SK-N-SH treated with all-trans-retinoic acid at 6 μM for 48 hours (cell line): ENCODE measurements around the gene IL15.

ENCODE experiments used
- ARNTL ChIP-seq: fragments of 450-650 bp; formaldehyde crosslinking; IDR thresholded peaks from 2 replicates; pipeline ENCODE4 v1.5.0; 2020; ENCODE audit warnings: low read depth, mild to moderate bottlenecking, moderate library complexity, borderline replicate concordance
- CREB5 ChIP-seq: fragments of 250-450 bp; sonication (Bioruptor Pico); IDR thresholded peaks from 2 replicates; pipeline ENCODE4 v1.5.1; 2020; ENCODE audit warnings: low read depth, mild to moderate bottlenecking, moderate library complexity
- CSRNP3 ChIP-seq: fragments of 250-450 bp; sonication (Bioruptor Pico); IDR thresholded peaks from 2 replicates; pipeline ENCODE4 v1.5.1; 2021; ENCODE audit warnings: mild to moderate bottlenecking, moderate library complexity
- ESRRG ChIP-seq: fragments of 250-450 bp; sonication (Bioruptor Pico); IDR thresholded peaks from 2 replicates; pipeline ENCODE4 v1.6.1; 2021; ENCODE audit warnings: mild to moderate bottlenecking
- OSR1 ChIP-seq: fragments of 250-450 bp; sonication (Bioruptor Pico); IDR thresholded peaks from 2 replicates; pipeline ENCODE4 v1.8.0; 2022; ENCODE audit warnings: moderate library complexity, mild to moderate bottlenecking, inconsistent platforms
- PATZ1 ChIP-seq: fragments of 250-450 bp; sonication (Bioruptor Pico); IDR thresholded peaks from 2 replicates; pipeline ENCODE4 v1.8.0; 2020; ENCODE audit warnings: mild to moderate bottlenecking, moderate library complexity, borderline replicate concordance
- RARB ChIP-seq: fragments of 250-450 bp; sonication (Bioruptor Pico); IDR thresholded peaks from 2 replicates; pipeline ENCODE4 v1.8.0; 2021; ENCODE audit warnings: mild to moderate bottlenecking, moderate library complexity
- TCF4 ChIP-seq: fragments of 250-450 bp; sonication (Bioruptor Pico); IDR thresholded peaks from 2 replicates; pipeline ENCODE4 v1.8.0; 2021; ENCODE audit warnings: mild to moderate bottlenecking, moderate library complexity, borderline replicate concordance
- ZFP30 ChIP-seq: fragments of 450-650 bp; formaldehyde crosslinking; IDR thresholded peaks from 2 replicates; pipeline ENCODE4 v1.5.0; 2022; ENCODE audit warnings: mild to moderate bottlenecking, moderate library complexity
- ZNF565 ChIP-seq: fragments of 450-650 bp; formaldehyde crosslinking; conservative IDR thresholded peaks from 2 replicates; pipeline ENCODE4 v1.5.0; 2020; ENCODE audit warnings: low read depth, mild to moderate bottlenecking, moderate library complexity

GRCh38 chr4:141660880-141661279 is 24.5 kb downstream of the IL15 start:
- no peak for TF ChIP-seq ZFP30 (CRISPR knock-in tag)
- TF ChIP-seq RARB (CRISPR knock-in tag), result no peak
- no peak for TF ChIP-seq OSR1 (CRISPR knock-in tag)
- TF ChIP-seq ESRRG (CRISPR knock-in tag), result no peak
- no peak for TF ChIP-seq PATZ1
- no peak for TF ChIP-seq CREB5
- no peak for TF ChIP-seq ARNTL
- no peak for TF ChIP-seq ZNF565 (CRISPR knock-in tag)
- no peak for TF ChIP-seq TCF4 (CRISPR knock-in tag)
- TF ChIP-seq CSRNP3 (CRISPR knock-in tag), result no peak
